Pancreas (tissue), 10 donors: ENCODE measurements around the gene LRRC23. TPM values are rescaled to one million over a fixed set of nuclear protein-coding genes. Genes with fewer than 3 reads are reported as not detected.
A peak's percentile ranks its signal among the peaks of the same experiment; 100 is the strongest.

Source experiments
- ATAC-seq, 4 donors: fragments of 200-7000 bp; cut with Tn5 transposase; one replicate each; pipeline versions ENCODE4 v1.8.0 to v1.9.1; 2020; ENCODE audit warnings: mild to moderate bottlenecking in 4 of 4, moderate library complexity in 4 of 4
- DNase-seq, 6 donors: peaks; one replicate each; pipeline ENCODE4 v3.0.0-alpha.2; 2020
- FAIRE-seq: peaks from 2 replicates; lab custom pipeline; 2012; peaks lifted over from hg19 to GRCh38; lab: Jason Lieb, UNC
- H3K27ac ChIP-seq, 4 donors: fragments of 200-600 bp; sonication (generic); 1 replicate in 3 of 4; 2 replicates in 1 of 4; pipeline versions ENCODE4 v1.5.0 to v1.8.0; 2020
- H3K27me3 ChIP-seq, 4 donors: fragments of 200-600 bp; one replicate each; pipeline ENCODE4 v1.8.0; 2021
- H3K36me3 ChIP-seq, 3 donors: fragments of 200-600 bp; sonication (generic) in 1 of 3; one replicate each; pipeline versions ENCODE4 v1.5.0 to v1.8.0; 2020 to 2021
- H3K4me1 ChIP-seq, 3 donors: fragments of 200-600 bp; one replicate each; pipeline ENCODE4 v1.8.0; 2021
- H3K4me3 ChIP-seq, 4 donors: fragments of 200-600 bp; sonication (generic) in 2 of 4; one replicate each; pipeline versions ENCODE4 v1.5.0 to v1.8.0; 2020 to 2021
- H3K9me3 ChIP-seq, 4 donors: fragments of 200-600 bp; one replicate each; pipeline ENCODE4 v1.8.0; 2021
- CTCF ChIP-seq, 4 donors: fragments of 200-600 bp; sonication (generic) in 3 of 4; IDR thresholded peaks; one replicate each; pipeline versions ENCODE4 v1.5.0 to v1.8.0; 2021; ENCODE audit warnings: antibody characterized with exemption in 4 of 4
- WGBS, 2 donors: extraction: QIAGEN DNeasy Blood & Tissue Kit; methylation state at CpG; one replicate each; pipeline ENCODE4 v1.1.7; 2013; 5-methylcytosine and 5-hydroxymethylcytosine counted together
- intact Hi-C, 3 donors: fragments of 100-400 bp; cut with DNase I; formaldehyde crosslinking; loops; one replicate each; pipeline versions ENCODE4 v1.11.1 to v1.14.2; 2022
- polyA plus RNA-seq, 2 donors: library from polyadenylated mRNA; stranded (reverse); fragments of 200-250 nt; gene quantifications; one replicate each; pipeline ENCODE4 v1.2.3, GENCODE V29; 2013
- total RNA-seq, 6 donors: library from RNA; stranded (reverse); fragmentation: NEBNext Ultra II Directional in 4 of 6; extraction: Animal tissue kit (Norgen Biotek cat#: 25700) in 4 of 6; gene quantifications; one replicate each; pipeline versions ENCODE4 v1.2.1 to v1.2.4, GENCODE V29; 2021 to 2023
- donor health status: healthy with polysubstance abuse.
- donor health status: DM: no; HTN: no; CAD: no; lungs with moderate emphysema.
- donor health status: DM: no; HTN: no; CAD: no.
- donor health status: control.
- donor health status: control.
- donor health status: Bipolar disorder and iron deficiency.
- donor health status: DM: yes; HTN: yes; CAD: no.
- donor health status: DM: no; HTN: no; CAD: no.
- donor health status: DM: no; HTN: no; CAD: no.
- donor health status: DM: yes; HTN: yes; CAD: no.

LRRC23 gene
- total and polyA plus RNA-seq, 8 donors = 1.7 to 13.0 (median 3.8) TPM

- no peak for TF ChIP-seq CTCF (IDR thresholded peaks at IDR 0.05)
- no peak for FAIRE-seq
- no peak overlapping the region for H3K27ac ChIP-seq
- no peaks in the 10 kb centered on the region for H3K36me3 ChIP-seq
- peak in 3 of 6 donors; percentile 14 to 35 (median 20) for DNase-seq
- H3K27me3 ChIP-seq = no peaks in the 10 kb centered on the region
- intact Hi-C loops = loop anchor here in 1 of 3 donors (10.0 kb wide), 1 partner anchor 157 kb away; the partner anchor contains the start of gene C1RL
- H3K9me3 ChIP-seq = no peaks in the 10 kb centered on the region
- no peak for ATAC-seq
- H3K4me1 ChIP-seq = peaks cover 13 to 23% (median 16%) of the 10 kb centered on the region in 3 donors
- WGBS, 2 donors = 80 to 87% methylated on average over 8 of the region's 8 CpGs
- no peak overlapping the region for H3K4me3 ChIP-seq
Observed at GRCh38 chr12:6947615-6948014, 43.0 kb downstream of the LRRC23 start.

GRCh38 chr12:6948873-6949594 lies 44.4 kb downstream of the LRRC23 start:
- no peak for FAIRE-seq
- peaks cover 10 to 17% (median 13%) of the 10 kb centered on the region in 3 donors for H3K4me1 ChIP-seq

GRCh38 chr12:6950401-6950801 lies 45.8 kb downstream of the LRRC23 start:
- intact Hi-C loops = no loop called here
- ATAC-seq (no peak), FAIRE-seq (no peak), DNase-seq (peak in 3 of 6 donors; percentile 11 to 20 (median 17))
- WGBS, 2 donors = 95 to 96% methylated on average over 1 of the region's 1 CpG
- peaks cover 6 to 10% (median 7%) of the 10 kb centered on the region in 3 donors for H3K4me1 ChIP-seq
- no peaks in the 10 kb centered on the region for H3K9me3 ChIP-seq
- H3K27ac ChIP-seq = no peak overlapping the region
- H3K36me3 ChIP-seq = no peaks in the 10 kb centered on the region
- TF ChIP-seq CTCF (IDR thresholded peaks at IDR 0.05) = no peak
- H3K27me3 ChIP-seq = no peaks in the 10 kb centered on the region
- H3K4me3 ChIP-seq = no peak overlapping the region

More at GRCh38 chr12:6948873-6949594, 44.4 kb downstream of the LRRC23 start:
- Histone ChIP-seq H3K27me3 (no peaks in the 10 kb centered on the region), H3K27ac (peak overlapping the region in 2 of 4 donors; percentile 40 to 44), H3K4me3 (no peak overlapping the region), H3K9me3 (no peaks in the 10 kb centered on the region), H3K36me3 (no peaks in the 10 kb centered on the region)
- DNase-seq (peak in 2 of 6 donors; percentile 19 to 52), ATAC-seq (no peak)
- no peak for TF ChIP-seq CTCF (IDR thresholded peaks at IDR 0.05)
- 77 to 80% methylated on average over 15 of the region's 15 CpGs for WGBS, 2 donors
- intact Hi-C loops = loop anchor here in 1 of 3 donors (10.0 kb wide), 1 partner anchor 156 kb away; the partner anchor contains the start of gene C1RL

- FAIRE-seq (no peak), ATAC-seq (no peak), DNase-seq (peak in 4 of 6 donors; percentile 28 to 65 (median 62))
- no peaks in the 10 kb centered on the region for H3K9me3 ChIP-seq
- 81 to 84% methylated on average over 24 to 25 of the region's 25 CpGs for WGBS, 2 donors
- H3K27me3 ChIP-seq = no peaks in the 10 kb centered on the region
- H3K27ac ChIP-seq = peak within 1 kb of the TSS in 2 of 4 donors; percentile 17 to 53
- H3K4me1 ChIP-seq = peaks cover under 1 to 5% (median 2%) of the 10 kb centered on the region in 3 donors
- no peaks in the 10 kb centered on the region for H3K36me3 ChIP-seq
- no peak for TF ChIP-seq CTCF (IDR thresholded peaks at IDR 0.05)
- intact Hi-C loops = no loop called here
- peak within 1 kb of the TSS in 1 of 4 donors; percentile 38 for H3K4me3 ChIP-seq
Observed at GRCh38 chr12:6950811-6951540, 46.4 kb downstream of the LRRC23 start, which contains the start of gene PTPN6. Gene PTPN6 (plus strand): TSS chr12:6951356. CDS start chr12:6951513, 157 bp downstream.
